WTC11 (cell line): ENCODE results near the gene USF3. TPM values are rescaled to one million over a fixed set of nuclear protein-coding genes. Genes with fewer than 3 reads are reported as not detected.
"Not testable (repeated sequence)": the region's sequence is repeated elsewhere in the genome, so short reads cannot be mapped to it uniquely, and the experiment has no call there.

Experiments used
- ATAC-seq: fragments of 200-7000 bp; cut with Tn5 transposase; 2 replicates; pipeline ENCODE4 v1.10.0; 2021; ENCODE audit warnings: mild to moderate bottlenecking, moderate library complexity
- CTCF ChIA-PET: fragments of 300-600 bp; sonication (Branson Sonifier 250); formaldehyde crosslinking; loops from one replicate; lab custom pipeline; 2021; ENCODE audit warnings: antibody characterized with exemption; lab: Charles Lee
- POLR2A ChIA-PET: fragments of 350-600 bp; sonication (Branson Sonifier 250); formaldehyde crosslinking; loops from one replicate; lab custom pipeline; 2021; ENCODE audit warnings: antibody characterized with exemption; lab: Charles Lee
- DNase-seq: peaks from one replicate; pipeline ENCODE4 v3.0.0; 2021; ENCODE audit warnings: low spot score
- H3K27ac Mint-ChIP-seq: 2 replicates; pipeline ENCODE4 v1.8.0; 2021; ENCODE audit warnings: mixed read lengths
- H3K27me3 Mint-ChIP-seq: 2 replicates; pipeline ENCODE4 v1.8.0; 2021; ENCODE audit warnings: low read depth, mild to moderate bottlenecking, moderate library complexity, mixed read lengths
- H3K36me3 Mint-ChIP-seq: 2 replicates; pipeline ENCODE4 v1.8.0; 2021; ENCODE audit warnings: mixed read lengths
- H3K4me1 Mint-ChIP-seq: 2 replicates; pipeline ENCODE4 v1.8.0; 2022; ENCODE audit warnings: mixed read lengths
- H3K4me3 Mint-ChIP-seq: 2 replicates; pipeline ENCODE4 v1.8.0; 2021; ENCODE audit warnings: mild to moderate bottlenecking, moderate library complexity, mixed read lengths
- H3K9me3 Mint-ChIP-seq: 2 replicates; pipeline ENCODE4 v1.8.0; 2021; ENCODE audit warnings: mixed read lengths
- CTCF ChIP-seq: fragments of 200-600 bp; IDR thresholded peaks from 2 replicates; pipeline ENCODE4 v1.8.0; 2022; ENCODE audit warnings: antibody characterized with exemption
- EMX1 ChIP-seq: fragments of 250-450 bp; sonication (Bioruptor Pico); IDR thresholded peaks from 2 replicates; pipeline ENCODE4 v1.8.0; 2021; ENCODE audit warnings: mild to moderate bottlenecking
- GRHL2 ChIP-seq: fragments of 250-450 bp; sonication (Bioruptor Pico); IDR thresholded peaks from 2 replicates; pipeline ENCODE4 v1.8.0; 2022; ENCODE audit warnings: mild to moderate bottlenecking, moderate library complexity; ENCODE audit not compliant: insufficient replicate concordance, severe bottlenecking
- HMGXB4 ChIP-seq: sonication (generic); formaldehyde crosslinking; IDR thresholded peaks from 2 replicates; pipeline ENCODE4 v1.8.1; 2023; ENCODE audit warnings: mild to moderate bottlenecking, moderate library complexity, missing genetic modification reagents
- IRF2 ChIP-seq: sonication (generic); formaldehyde crosslinking; IDR thresholded peaks from 2 replicates; pipeline ENCODE4 v1.8.0; 2022; ENCODE audit warnings: low read depth, missing genetic modification reagents, borderline replicate concordance
- NFE2L1 ChIP-seq: sonication (generic); formaldehyde crosslinking; IDR thresholded peaks from 2 replicates; pipeline ENCODE4 v1.8.1; 2023; ENCODE audit warnings: missing genetic modification reagents
- NR2C2 ChIP-seq: sonication (generic); formaldehyde crosslinking; IDR thresholded peaks from 2 replicates; pipeline ENCODE4 v1.8.0; 2022; ENCODE audit warnings: mild to moderate bottlenecking, missing genetic modification reagents
- PRRX2 ChIP-seq: fragments of 250-450 bp; sonication (Bioruptor Pico); IDR thresholded peaks from 2 replicates; pipeline ENCODE4 v1.8.0; 2021; ENCODE audit warnings: mild to moderate bottlenecking
- SOX15 ChIP-seq: fragments of 250-450 bp; sonication (Bioruptor Pico); IDR thresholded peaks from 2 replicates; pipeline ENCODE4 v1.9.0; 2021; ENCODE audit warnings: mild to moderate bottlenecking
- TEAD1 ChIP-seq: sonication (generic); formaldehyde crosslinking; IDR thresholded peaks from 2 replicates; pipeline ENCODE4 v1.8.0; 2022; ENCODE audit warnings: mild to moderate bottlenecking, missing genetic modification reagents
- ZBTB21 ChIP-seq: sonication (generic); formaldehyde crosslinking; IDR thresholded peaks from 2 replicates; pipeline ENCODE4 v1.8.1; 2023; ENCODE audit warnings: mild to moderate bottlenecking, missing genetic modification reagents, borderline replicate concordance
- ZBTB43 ChIP-seq: sonication (generic); formaldehyde crosslinking; IDR thresholded peaks from 2 replicates; pipeline ENCODE4 v1.8.1; 2023; ENCODE audit warnings: mild to moderate bottlenecking, missing genetic modification reagents
- ZNF121 ChIP-seq: sonication (generic); formaldehyde crosslinking; IDR thresholded peaks from 2 replicates; pipeline ENCODE4 v1.8.0; 2023; ENCODE audit warnings: missing genetic modification reagents
- ZNF138 ChIP-seq: sonication (generic); formaldehyde crosslinking; conservative IDR thresholded peaks from 2 replicates; pipeline ENCODE4 v1.8.1; 2022; ENCODE audit warnings: mild to moderate bottlenecking, moderate library complexity, missing genetic modification reagents
- ZNF263 ChIP-seq: sonication (generic); formaldehyde crosslinking; IDR thresholded peaks from 2 replicates; pipeline ENCODE4 v1.8.1; 2022; ENCODE audit warnings: low read depth, mild to moderate bottlenecking, moderate library complexity, missing genetic modification reagents
- ZNF416 ChIP-seq: fragments of 250-450 bp; sonication (Bioruptor Pico); IDR thresholded peaks from 2 replicates; pipeline ENCODE4 v1.9.0; 2021; ENCODE audit warnings: mild to moderate bottlenecking, inconsistent platforms
- ZNF532 ChIP-seq: fragments of 250-450 bp; sonication (Bioruptor Pico); IDR thresholded peaks from 2 replicates; pipeline ENCODE4 v1.9.0; 2021; ENCODE audit warnings: mild to moderate bottlenecking, borderline replicate concordance
- total RNA-seq: library from RNA; stranded (reverse); gene quantifications from 3 replicates; pipeline ENCODE4 v1.2.3, GENCODE V29; 2021

Gene USF3
- total RNA-seq, 1 experiment from 2014 or later, result 16.4 TPM

GRCh38 chr3:113643583-113643982, 52.9 kb downstream of the USF3 start:
- Mint-ChIP-seq H3K4me1 (no peaks in the 10 kb centered on the region), H3K36me3 (peaks cover 22% of the 10 kb centered on the region), H3K4me3 (no peak overlapping the region), H3K27me3 (no peaks in the 10 kb centered on the region; the same call in 1 of the 2 replicates), H3K9me3 (peaks cover 53% of the 10 kb centered on the region), H3K27ac (no peak overlapping the region)
- DNase-seq (no peak), ATAC-seq (no peak)
- TF ChIP-seq ZBTB43 (CRISPR knock-in tag), result no peak
- no peak for TF ChIP-seq ZBTB21 (CRISPR knock-in tag)
- no peak for TF ChIP-seq IRF2
- no peak for TF ChIP-seq PRRX2 (CRISPR knock-in tag)
- TF ChIP-seq SOX15 (CRISPR knock-in tag), result no peak
- TF ChIP-seq CTCF, result no peak
- CTCF ChIA-PET, result no interaction called here
- POLR2A ChIA-PET, result no interaction called here

GRCh38 chr3:113638910-113639309, 57.5 kb downstream of the USF3 start:
- H3K4me1 Mint-ChIP-seq, result no peaks in the 10 kb centered on the region
- H3K27me3 Mint-ChIP-seq, result no peaks in the 10 kb centered on the region
- ATAC-seq (no peak), DNase-seq (no peak)
- CTCF ChIA-PET, result no interaction called here
- TF ChIP-seq ZNF121 (CRISPR knock-in tag) (no peak), ZNF532 (CRISPR knock-in tag) (no peak), ZNF263 (CRISPR knock-in tag) (no peak), NR2C2 (CRISPR knock-in tag) (no peak), TEAD1 (no peak), GRHL2 (CRISPR knock-in tag) (no peak)
- H3K4me3 Mint-ChIP-seq, result no peak overlapping the region
- no peak overlapping the region for H3K27ac Mint-ChIP-seq
- peaks cover under 1% of the 10 kb centered on the region; the same call in 1 of the 2 replicates for H3K36me3 Mint-ChIP-seq
- POLR2A ChIA-PET, result no interaction called here
- peaks cover 16% of the 10 kb centered on the region for H3K9me3 Mint-ChIP-seq

- CTCF ChIA-PET, result no interaction called here
These were observed 58.7 kb downstream of the USF3 start for GRCh38 chr3:113637756-113638155.

GRCh38 chr3:113636034-113636433, 60.4 kb downstream of the USF3 start:
- H3K36me3 Mint-ChIP-seq, DNase-seq, H3K4me3 Mint-ChIP-seq, H3K27me3 Mint-ChIP-seq, H3K9me3 Mint-ChIP-seq, ATAC-seq, POLR2A ChIA-PET, H3K4me1 Mint-ChIP-seq, H3K27ac Mint-ChIP-seq: not testable (repeated sequence)
- CTCF ChIA-PET, result interaction anchor here (0.9 kb wide), 1 partner anchor 32 kb away, joined by 3 read pairs; no protein-coding TSS in a partner anchor

More at GRCh38 chr3:113637756-113638155, 58.7 kb downstream of the USF3 start:
- H3K27me3 Mint-ChIP-seq, result no peaks in the 10 kb centered on the region
- POLR2A ChIA-PET, result no interaction called here
- H3K9me3 Mint-ChIP-seq, result peaks cover 5% of the 10 kb centered on the region
- no peak for DNase-seq
- H3K4me3 Mint-ChIP-seq, result no peak overlapping the region
- H3K36me3 Mint-ChIP-seq, result no peaks in the 10 kb centered on the region
- H3K4me1 Mint-ChIP-seq, result no peaks in the 10 kb centered on the region
- H3K27ac Mint-ChIP-seq, result no peak overlapping the region
- TF ChIP-seq EMX1 (CRISPR knock-in tag), result no peak
- TF ChIP-seq ZNF416 (CRISPR knock-in tag), result no peak
- TF ChIP-seq ZNF138 (CRISPR knock-in tag), result no peak
- TF ChIP-seq NFE2L1, result no peak
- no peak for TF ChIP-seq ZNF263 (CRISPR knock-in tag)
- no peak for TF ChIP-seq GRHL2 (CRISPR knock-in tag)
- TF ChIP-seq HMGXB4 (CRISPR knock-in tag), result no peak
- TF ChIP-seq, all 79 proteins: peak for 0
- ATAC-seq, result no peak
